Hypothalamus (tissue), 51 donors: ENCODE results near the gene HDGFL1.

Source experiments
- DNase-seq, 51 donors: peaks; one replicate each; lab custom pipeline; 2025; lab: John Stamatoyannopoulos, UW

Gene HDGFL1

GRCh38 chr6:22569281-22570184 is at the start of gene HDGFL1:
Gene HDGFL1, plus strand, starts transcription at chr6:22569566. Its CDS starts 10 bp downstream, at chr6:22569576.
- DNase-seq = no peak

DNA sequence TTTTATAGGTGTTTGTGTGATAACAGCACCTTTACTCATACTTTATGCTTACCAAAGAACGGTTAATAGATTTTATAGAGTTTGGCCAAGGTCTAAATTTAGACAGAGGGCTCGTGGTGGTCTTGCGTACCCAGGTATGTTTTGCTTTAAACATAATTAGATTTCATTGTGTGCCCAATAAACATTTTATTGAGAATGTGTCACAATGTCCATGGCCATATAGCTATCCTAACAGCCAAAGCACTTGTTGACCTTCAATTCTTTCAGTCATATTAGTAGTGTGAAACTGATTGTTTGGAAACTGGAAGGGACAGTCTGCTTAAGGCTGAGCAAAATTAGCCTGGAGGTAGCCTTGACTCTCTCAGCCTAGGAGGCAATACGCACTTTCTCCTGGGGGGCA is 48.3 kb upstream of the HDGFL1 start:
- no peak for DNase-seq

GRCh38 chr6:22526736-22527135 is 42.6 kb upstream of the HDGFL1 start:
- no peak for DNase-seq

DNA sequence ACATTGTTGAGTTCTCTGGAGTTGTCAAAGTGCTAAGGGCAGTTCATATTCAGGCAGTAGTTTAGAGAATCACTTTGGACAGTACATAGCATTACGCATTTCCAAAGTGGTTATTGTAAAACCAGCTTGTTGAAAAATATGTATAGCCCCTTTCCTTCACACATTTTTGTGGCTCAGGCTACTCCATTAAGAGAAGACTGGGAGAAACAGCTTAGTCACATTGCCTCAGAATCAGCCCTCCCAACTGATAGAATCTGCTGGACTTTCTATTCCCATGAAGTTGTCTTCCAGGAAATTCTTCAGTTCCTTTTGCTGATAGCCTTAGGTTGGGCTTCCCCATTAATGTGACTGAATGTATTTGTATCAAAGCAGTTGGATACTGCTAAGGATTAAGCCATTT is 39.5 kb upstream of the HDGFL1 start:
- DNase-seq = no peak

GRCh38 chr6:22530506-22530905 is 38.9 kb upstream of the HDGFL1 start:
- no peak for DNase-seq

GRCh38 chr6:22536122-22536521 is 33.2 kb upstream of the HDGFL1 start:
- DNase-seq = no peak

DNA sequence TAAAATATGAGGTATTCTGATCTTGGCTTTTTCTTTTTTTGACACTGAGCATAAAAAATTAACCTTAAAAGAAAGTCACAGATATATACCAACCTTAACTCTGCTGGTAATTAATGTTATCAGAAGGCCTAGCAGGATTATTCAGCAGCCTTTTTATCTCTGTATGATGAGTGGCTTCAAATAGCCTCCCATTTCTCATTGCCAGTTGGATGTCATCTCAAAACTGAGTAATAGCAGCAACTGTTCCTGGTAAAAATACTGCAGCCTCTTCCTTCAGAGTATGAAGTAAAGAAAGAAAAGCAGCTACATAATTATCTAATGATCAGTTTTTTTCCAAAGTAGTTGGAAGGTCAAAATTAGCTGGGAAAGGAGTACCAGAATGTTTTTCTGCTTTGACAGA is 24.9 kb upstream of the HDGFL1 start:
- no peak for DNase-seq

GRCh38 chr6:22545051-22545450 is 24.3 kb upstream of the HDGFL1 start:
- no peak for DNase-seq

DNA sequence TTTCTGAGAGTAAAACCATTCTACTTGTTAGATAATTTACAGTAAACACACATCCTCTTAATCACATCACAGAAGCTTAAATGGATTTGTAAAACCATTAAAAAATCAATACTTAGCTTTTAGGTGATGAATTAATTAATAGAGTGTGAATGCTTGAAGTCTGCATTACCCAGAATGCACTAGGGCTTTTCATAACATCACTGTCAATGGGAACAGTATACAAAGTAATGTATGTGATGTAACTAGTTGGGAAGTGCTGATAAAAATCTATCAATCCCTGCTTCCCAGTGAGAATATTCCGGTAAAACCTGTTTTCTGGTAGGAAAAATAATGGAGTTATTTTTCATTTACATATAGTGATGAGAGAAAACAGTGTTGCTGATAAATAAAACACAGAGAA is 23.1 kb upstream of the HDGFL1 start:
- DNase-seq = no peak

DNA sequence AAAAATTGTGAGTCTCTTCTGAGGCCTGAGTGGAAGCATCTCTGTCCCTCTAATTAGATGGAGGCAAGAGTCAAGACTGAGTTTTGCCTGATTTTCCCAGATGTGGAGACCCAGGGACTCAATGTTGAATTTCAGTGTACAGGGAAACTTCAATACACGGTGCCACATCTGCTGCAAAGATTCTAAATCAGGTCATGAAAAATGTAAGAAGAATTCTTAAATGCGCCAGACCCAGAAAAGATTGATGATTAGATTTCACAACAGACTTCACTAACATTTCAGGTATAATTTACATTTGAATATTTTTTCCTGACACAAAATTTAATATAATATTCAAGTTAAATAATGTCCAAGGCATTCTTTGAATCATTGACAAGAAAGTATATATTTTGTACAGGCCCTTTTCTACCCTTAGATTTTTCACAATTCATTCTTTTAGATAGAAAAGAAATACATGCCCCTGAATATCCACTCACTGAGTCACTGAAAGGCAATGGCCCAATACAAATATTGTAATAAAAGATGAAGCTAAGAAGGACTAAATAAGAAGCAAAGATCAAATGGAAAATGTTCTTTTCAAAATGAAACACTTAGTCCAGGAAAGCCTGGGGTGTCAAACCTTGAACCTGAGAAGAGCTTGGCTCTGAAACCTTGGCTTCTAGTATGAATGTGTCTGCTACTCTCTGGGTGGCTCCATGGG is 18.2 kb upstream of the HDGFL1 start:
- no peak for DNase-seq

DNA sequence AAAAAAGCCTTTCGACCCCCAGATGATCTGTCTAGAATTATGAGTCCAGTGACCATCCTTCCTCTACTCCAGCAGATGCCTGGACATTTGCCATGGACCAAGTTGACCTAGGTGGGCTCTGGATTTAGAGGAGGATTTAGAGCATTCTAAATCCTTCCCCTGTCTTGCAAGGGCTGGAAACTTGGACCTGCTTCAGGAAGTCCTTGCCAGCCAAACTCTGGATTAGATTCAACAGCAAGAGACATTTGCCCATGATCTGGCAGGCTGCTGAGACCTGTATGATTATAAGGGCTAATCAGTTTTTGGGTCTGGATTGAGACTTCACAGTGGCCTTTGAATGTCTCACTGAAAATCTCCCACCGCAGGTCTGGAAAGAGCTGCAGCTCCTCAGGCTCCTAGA is 13.1 kb upstream of the HDGFL1 start:
- no peak for DNase-seq

GRCh38 chr6:22557007-22557406 is 12.4 kb upstream of the HDGFL1 start:
- no peak for DNase-seq

- DNase-seq = no peak
Observed at GRCh38 chr6:22558288-22558882, 11.0 kb upstream of the HDGFL1 start.

- DNase-seq = no peak
Observed at GRCh38 chr6:22568854-22569253, 512 bp upstream of the HDGFL1 start.

DNA sequence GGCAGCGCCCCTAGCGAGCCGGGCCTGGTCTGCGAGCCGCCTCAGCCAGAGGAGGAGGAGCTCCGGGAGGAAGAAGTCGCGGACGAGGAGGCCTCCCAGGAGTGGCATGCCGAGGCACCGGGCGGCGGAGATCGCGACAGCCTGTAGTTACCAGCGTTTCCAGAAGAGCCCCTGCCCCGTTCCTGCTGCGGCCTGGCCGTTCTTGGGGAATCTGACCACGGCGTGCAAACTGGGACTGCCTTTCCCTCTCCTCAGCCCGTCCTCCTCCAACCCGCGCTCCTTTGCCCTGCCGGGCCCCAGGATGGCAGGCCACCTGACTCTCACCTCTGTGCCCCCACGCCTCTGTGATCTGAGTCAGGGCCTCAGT is 802 bp downstream of the HDGFL1 start:
- DNase-seq = no peak

- no peak for DNase-seq
Observed at GRCh38 chr6:22575190-22575589, 5.8 kb downstream of the HDGFL1 start.

GRCh38 chr6:22579439-22579838 is 10.1 kb downstream of the HDGFL1 start:
- DNase-seq = no peak

DNA sequence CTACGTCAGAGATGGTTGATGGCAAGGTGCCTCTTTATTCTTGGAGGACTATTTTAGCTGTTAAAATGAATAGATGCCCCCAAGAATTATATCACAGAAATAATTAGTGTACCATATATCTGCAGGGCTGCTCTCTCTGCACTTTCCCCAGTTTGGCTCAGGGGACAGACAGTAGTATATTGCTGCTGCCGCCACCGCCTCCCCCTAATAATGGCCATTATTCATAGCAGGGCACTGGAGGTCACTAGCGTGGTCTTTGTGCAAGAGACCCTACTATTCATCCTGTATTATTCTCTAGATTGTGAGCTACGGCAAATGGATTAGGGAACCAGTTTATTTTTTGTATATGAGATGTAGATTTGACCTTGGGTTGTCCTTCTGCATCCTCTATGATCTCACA is 11.0 kb downstream of the HDGFL1 start:
- no peak for DNase-seq

DNA sequence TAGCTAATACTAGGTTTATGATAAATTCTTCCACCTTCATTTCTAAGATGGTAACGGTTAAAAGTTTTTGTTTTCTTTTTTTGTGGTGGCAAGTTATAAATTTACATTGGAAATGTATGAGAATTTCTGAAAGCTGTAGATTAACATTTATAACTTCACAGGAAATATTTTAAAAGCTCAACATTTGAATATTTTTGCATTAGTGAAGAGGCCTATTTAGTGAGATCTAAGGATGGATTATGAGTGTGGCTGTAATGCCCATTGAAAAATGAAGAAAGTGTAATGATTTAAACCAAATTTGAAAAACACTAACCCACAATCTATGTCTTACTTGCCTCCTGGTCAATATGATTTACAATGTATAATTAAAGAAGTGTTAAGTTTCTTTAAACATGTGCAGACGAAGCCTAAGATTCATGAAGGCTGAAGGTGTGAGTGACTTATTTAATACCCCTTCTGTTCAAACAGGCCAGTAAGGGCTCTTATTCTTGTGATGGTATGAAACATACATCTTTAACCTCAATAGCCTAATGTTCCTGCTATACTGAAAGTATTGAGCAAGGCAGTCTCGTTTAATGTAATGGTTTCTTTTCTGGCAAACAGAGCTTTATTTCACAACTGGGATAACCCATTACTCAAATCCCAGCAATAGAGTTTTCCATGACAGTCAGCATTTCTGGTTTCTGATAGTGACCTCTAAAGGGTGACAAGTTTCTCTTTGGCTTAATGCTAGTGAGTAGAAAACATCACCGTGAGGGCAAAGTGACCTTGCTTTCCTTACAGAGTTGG is 13.2 kb downstream of the HDGFL1 start:
- DNase-seq = no peak

DNA sequence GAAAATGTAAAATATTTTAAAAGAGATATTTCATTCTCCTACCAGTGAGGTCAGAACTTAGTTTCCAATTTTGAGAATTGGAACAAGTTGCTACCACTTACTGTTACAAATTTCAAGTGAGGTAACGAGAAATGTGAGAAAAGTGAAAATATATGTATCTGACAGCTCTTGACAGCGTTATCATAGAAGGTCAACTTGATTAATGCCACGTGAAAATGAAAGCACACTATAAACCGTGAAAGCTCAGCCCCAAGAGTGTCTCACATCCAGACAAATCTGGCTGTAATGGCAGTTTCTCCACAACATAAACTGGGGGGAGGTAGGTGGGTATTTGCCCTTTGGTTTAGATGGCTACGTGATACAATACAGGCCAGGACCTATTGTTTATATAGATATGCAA is 13.9 kb downstream of the HDGFL1 start:
- no peak for DNase-seq

GRCh38 chr6:22583927-22584326 is 14.6 kb downstream of the HDGFL1 start:
- DNase-seq = no peak
